Ovary (tissue), 9 donors: ENCODE results near the gene TOMM34. TPM values are rescaled to one million over a fixed set of nuclear protein-coding genes. Genes with fewer than 3 reads are reported as not detected.

Source experiments
- DNase-seq, 5 donors: peaks; one replicate each; pipeline ENCODE4 v3.0.0-alpha.2; 2019 to 2020
- H3K27ac ChIP-seq, 2 donors: fragments of 200-600 bp; one replicate each; pipeline versions ENCODE4 v1.5.1 to v1.8.0; 2019 to 2022
- H3K27me3 ChIP-seq: fragments of 200-600 bp; one replicate; pipeline ENCODE4 v1.8.0; 2022
- H3K36me3 ChIP-seq: fragments of 200-600 bp; sonication (generic); one replicate; pipeline ENCODE4 v1.5.1; 2019
- H3K4me1 ChIP-seq: one replicate; pipeline ENCODE4 v1.8.1; 2013; ENCODE audit warnings: mild to moderate bottlenecking, moderate library complexity; ENCODE audit not compliant: insufficient read depth
- H3K4me3 ChIP-seq: fragments of 200-600 bp; sonication (generic); one replicate; pipeline ENCODE4 v1.5.1; 2017
- H3K9me3 ChIP-seq, 2 donors: fragments of 200-600 bp in 1 of 2; sonication (generic) in 1 of 2; one replicate each; pipeline versions ENCODE4 v1.5.1 to v1.8.1; 2013 to 2019; ENCODE audit warnings: mild to moderate bottlenecking in 1 of 2, moderate library complexity in 1 of 2
- CTCF ChIP-seq, 3 donors: fragments of 450-650 bp in 2 of 3; fragments of 200-600 bp in 1 of 3; IDR thresholded peaks; one replicate each; pipeline versions ENCODE4 v1.5.1 to v1.8.0; 2016 to 2022; ENCODE audit warnings: antibody characterized with exemption in 3 of 3, mild to moderate bottlenecking in 1 of 3
- EP300 ChIP-seq: sonication (generic); formaldehyde crosslinking; IDR thresholded peaks from one replicate; pipeline ENCODE4 v1.6.1; 2017; ENCODE audit warnings: antibody characterized with exemption
- POLR2A ChIP-seq: fragments of 450-650 bp; IDR thresholded peaks from one replicate; pipeline ENCODE4 v1.6.1; 2017; ENCODE audit warnings: antibody characterized with exemption, mild to moderate bottlenecking, moderate library complexity
- WGBS, 3 donors: extraction: QIAGEN DNeasy Blood & Tissue Kit in 1 of 3; methylation state at CpG; one replicate each; pipeline versions ENCODE4 v1.1.5 to v1.1.7; 2013 to 2017; 5-methylcytosine and 5-hydroxymethylcytosine counted together
- intact Hi-C, 4 donors: fragments of 100-400 bp; cut with DNase I; formaldehyde crosslinking; loops; one replicate each; pipeline versions ENCODE4 v1.11.0 to v1.15.1; 2022 to 2023
- polyA plus RNA-seq, 2 donors: library from polyadenylated mRNA; stranded (reverse); fragments of 200-250 nt in 1 of 2; fragments of 350-450 nt in 1 of 2; fragmentation: Illumina TruSeq in 1 of 2; extraction: RNeasy Lipid Tissue Mini Kit (QIAGEN cat#74804) in 1 of 2; gene quantifications; one replicate each; pipeline ENCODE4 v1.2.3, GENCODE V29; 2013 to 2014
- total RNA-seq, 7 donors: library from RNA; depleted of rRNA in 2 of 7; stranded (reverse); fragments of >200 nt in 2 of 7; fragmentation: NEBNext Ultra II Directional in 3 of 7; extraction: Animal tissue kit (Norgen Biotek cat#: 25700) in 3 of 7; gene quantifications; one replicate each; pipeline versions ENCODE4 v1.1.0 to v1.2.4, GENCODE V29; 2016 to 2023
- donor health status: DM: no; HTN: no; CAD: no; lungs with moderate emphysema.
- donor health status: DM: no; HTN: no; CAD: no.
- donor health status: Bipolar disorder and iron deficiency.
- donor health status: DM: yes; HTN: yes; CAD: no.
- donor health status: DM: no; HTN: no; CAD: no.
- donor health status: DM: yes; HTN: yes; CAD: no.

TOMM34 gene
- total and polyA plus RNA-seq, 9 donors, result 12.3 to 60.7 (median 26.2) TPM

GRCh38 chr20:44921447-44921846 lies 38.8 kb downstream of the TOMM34 start:
- 97% methylated on average over 14 of the region's 14 CpGs for WGBS, 3 donors
- TF ChIP-seq EP300 (no peak), POLR2A (no peak), CTCF (IDR thresholded peaks at IDR 0.05) (no peak)
- no peak overlapping the region for H3K4me3 ChIP-seq

GRCh38 chr20:44918761-44919160 lies 41.4 kb downstream of the TOMM34 start:
- Histone ChIP-seq H3K4me3 (no peak overlapping the region), H3K4me1 (no peaks in the 10 kb centered on the region), H3K27me3 (no peaks in the 10 kb centered on the region), H3K27ac (no peak overlapping the region), H3K36me3 (no peaks in the 10 kb centered on the region), H3K9me3 (no peaks in the 10 kb centered on the region)
- 92 to 96% (median 93%) methylated on average over 10 of the region's 10 CpGs for WGBS, 3 donors
- TF ChIP-seq POLR2A, result no peak
- TF ChIP-seq CTCF (IDR thresholded peaks at IDR 0.05), result no peak
- TF ChIP-seq EP300, result no peak
- intact Hi-C loops, result no loop called here
- no peak for DNase-seq

More at GRCh38 chr20:44921447-44921846, 38.8 kb downstream of the TOMM34 start:
- H3K4me1 ChIP-seq, result no peaks in the 10 kb centered on the region
- H3K27me3 ChIP-seq, result no peaks in the 10 kb centered on the region
- no peaks in the 10 kb centered on the region for H3K9me3 ChIP-seq
- DNase-seq, result no peak
- H3K27ac ChIP-seq, result no peak overlapping the region
- intact Hi-C loops, result no loop called here
- H3K36me3 ChIP-seq, result no peaks in the 10 kb centered on the region

GRCh38 chr20:44918342-44918741 lies 41.9 kb downstream of the TOMM34 start:
- H3K4me1 ChIP-seq, result no peaks in the 10 kb centered on the region
- no peak overlapping the region for H3K4me3 ChIP-seq
- H3K36me3 ChIP-seq, result no peaks in the 10 kb centered on the region
- H3K9me3 ChIP-seq, result no peaks in the 10 kb centered on the region
- WGBS, 3 donors, result 95 to 97% (median 96%) methylated on average over 3 of the region's 3 CpGs
- TF ChIP-seq EP300 (no peak), CTCF (IDR thresholded peaks at IDR 0.05) (no peak), POLR2A (no peak)
- no peaks in the 10 kb centered on the region for H3K27me3 ChIP-seq
- no peak overlapping the region for H3K27ac ChIP-seq
- no peak for DNase-seq
- intact Hi-C loops, result no loop called here

- Histone ChIP-seq H3K27ac (no peak overlapping the region), H3K27me3 (no peaks in the 10 kb centered on the region), H3K36me3 (no peaks in the 10 kb centered on the region), H3K4me3 (no peak overlapping the region), H3K4me1 (no peaks in the 10 kb centered on the region), H3K9me3 (no peaks in the 10 kb centered on the region)
- no peak for TF ChIP-seq POLR2A
- no peak for TF ChIP-seq CTCF (IDR thresholded peaks at IDR 0.05)
- no peak for DNase-seq
- intact Hi-C loops, result no loop called here
- 96 to 98% (median 97%) methylated on average over 2 of the region's 2 CpGs for WGBS, 3 donors
These were observed 42.8 kb downstream of the TOMM34 start for GRCh38 chr20:44917399-44917798.

- 91 to 94% (median 92%) methylated on average over 12 of the region's 12 CpGs for WGBS, 3 donors
- H3K27me3 ChIP-seq, result no peaks in the 10 kb centered on the region
- no peak overlapping the region for H3K4me3 ChIP-seq
- no peak for DNase-seq
- no peaks in the 10 kb centered on the region for H3K9me3 ChIP-seq
- no peak for TF ChIP-seq CTCF (IDR thresholded peaks at IDR 0.05)
- no peaks in the 10 kb centered on the region for H3K36me3 ChIP-seq
- H3K4me1 ChIP-seq, result no peaks in the 10 kb centered on the region
- intact Hi-C loops, result no loop called here
- H3K27ac ChIP-seq, result no peak overlapping the region
These were observed 43.6 kb downstream of the TOMM34 start for GRCh38 chr20:44916586-44916985.
